Measurements from ENCODE around the gene GTF2F1. TPM values are rescaled to one million over a fixed set of nuclear protein-coding genes. Genes with fewer than 3 reads are reported as not detected.
A peak's percentile ranks its signal among the peaks of the same experiment; 100 is the strongest.

The GTF2F1 gene
- total and polyA plus RNA-seq, 9 of the 15 experiments (the other 6 are each of a cell fraction or from before 2014, with no cell fraction given): 4.7 to 75.4 (median 68.4) TPM

- TF ChIP-seq ZMIZ1 (IDR thresholded peaks at IDR 0.05; ENCODE audit: low read depth in 2 of 2, low read length in 2 of 2): no peak
- TF ChIP-seq YBX1 (IDR thresholded peaks at IDR 0.05): no peak
- TF ChIP-seq FOXJ2 (tag; IDR thresholded peaks at IDR 0.05): no peak
- no peak for TF ChIP-seq ARHGAP35 (IDR thresholded peaks at IDR 0.05; ENCODE audit: partially characterized antibody)
- TF ChIP-seq CBX1 (IDR thresholded peaks at IDR 0.05; ENCODE audit: low read depth): peak; percentile 76
- TF ChIP-seq POLR2H (tag; IDR thresholded peaks at IDR 0.05; ENCODE audit: low read depth): no peak
- no peak for TF ChIP-seq RUNX1 (IDR thresholded peaks at IDR 0.05; ENCODE audit: low read depth)
- peak; percentile 91 for TF ChIP-seq AFF4 (CRISPR knock-in tag; IDR thresholded peaks at IDR 0.05)
- peak; percentile 46; the same call in 1 of the 2 replicates for TF ChIP-seq ZNF134 (CRISPR knock-in tag; conservative IDR thresholded peaks at IDR 0.05)
- TF ChIP-seq ZNF174 (CRISPR knock-in tag; IDR thresholded peaks at IDR 0.05): no peak
- TF ChIP-seq WHSC1 (IDR thresholded peaks at IDR 0.05; ENCODE audit: low read length): no peak
- no peak for TF ChIP-seq BCLAF1 (IDR thresholded peaks at IDR 0.05; ENCODE audit: borderline replicate concordance in 1 of 2, control insufficient read depth in 1 of 2, low read depth in 2 of 2, low read length in 1 of 2)
- no peak for TF ChIP-seq RNF219 (CRISPR knock-in tag; IDR thresholded peaks at IDR 0.05)
- no peak for TF ChIP-seq SETDB1 (IDR thresholded peaks at IDR 0.05; ENCODE audit: low read length)
These were observed 32.2 kb upstream of the GTF2F1 start (continued) for GRCh38 chr19:6424939-6425731.

Measured in K562 (cell line).